DMS79 treated with DMSO at 0.1 percent for 48 hours (cell line): ENCODE measurements around the gene TERF2IP.

Experiments used
- DNase-seq: peaks from one replicate; lab custom pipeline; 2025; lab: John Stamatoyannopoulos, UW

TERF2IP gene

GRCh38 chr16:75647492-75648264 is at the start of gene TERF2IP, which contains the start of gene KARS1:
Gene TERF2IP (plus strand): TSS chr16:75647773. CDS start chr16:75647883, 110 bp downstream.
Gene KARS1 (minus strand): TSS chr16:75647665. CDS start chr16:75647639, 26 bp downstream.
- peak; percentile 55 for DNase-seq

- DNase-seq, result no peak
Measured at GRCh38 chr16:75599452-75600277, 47.9 kb upstream of the TERF2IP start.

GRCh38 chr16:75603241-75603640 is 44.3 kb upstream of the TERF2IP start:
- no peak for DNase-seq

- no peak for DNase-seq
Measured at GRCh38 chr16:75606507-75606906, 41.1 kb upstream of the TERF2IP start.

- peak; percentile 32 for DNase-seq
Measured at GRCh38 chr16:75614066-75614897, 33.3 kb upstream of the TERF2IP start.

GRCh38 chr16:75615619-75616018 is 32.0 kb upstream of the TERF2IP start:
- DNase-seq, result no peak

GRCh38 chr16:75616521-75617010 is 31.0 kb upstream of the TERF2IP start:
- no peak for DNase-seq

- DNase-seq, result no peak
Measured at GRCh38 chr16:75617121-75617520, 30.5 kb upstream of the TERF2IP start.

- DNase-seq, result no peak
Measured at GRCh38 chr16:75618780-75619179, 28.8 kb upstream of the TERF2IP start.

- no peak for DNase-seq
Measured at GRCh38 chr16:75620326-75621169, 27.0 kb upstream of the TERF2IP start.

GRCh38 chr16:75621170-75621477 is 26.4 kb upstream of the TERF2IP start:
- DNase-seq, result peak; percentile 11

GRCh38 chr16:75622761-75623605 is 24.6 kb upstream of the TERF2IP start, which contains the start of gene ADAT1:
Gene ADAT1 (minus strand): TSS chr16:75623281. CDS start chr16:75620799, 2,482 bp downstream.
- DNase-seq, result peak; percentile 68

- no peak for DNase-seq
Measured at GRCh38 chr16:75624921-75625334, 22.6 kb upstream of the TERF2IP start.

- DNase-seq, result no peak
Measured at GRCh38 chr16:75626806-75627205, 20.8 kb upstream of the TERF2IP start.

- no peak for DNase-seq
Measured at GRCh38 chr16:75627851-75628250, 19.7 kb upstream of the TERF2IP start.

- DNase-seq, result no peak
Measured at GRCh38 chr16:75628351-75628750, 19.2 kb upstream of the TERF2IP start.

GRCh38 chr16:75629132-75629531 is 18.4 kb upstream of the TERF2IP start:
- no peak for DNase-seq

GRCh38 chr16:75630052-75630451 is 17.5 kb upstream of the TERF2IP start:
- DNase-seq, result no peak

GRCh38 chr16:75632857-75633256 is 14.7 kb upstream of the TERF2IP start:
- DNase-seq, result no peak

GRCh38 chr16:75635036-75635435 is 12.5 kb upstream of the TERF2IP start:
- DNase-seq, result no peak
